Psoas muscle (tissue), 8 donors: Measurements from ENCODE around the gene OAS2. TPM values are rescaled to one million over a fixed set of nuclear protein-coding genes. Genes with fewer than 3 reads are reported as not detected.

ENCODE experiments used
- ATAC-seq, 4 donors: fragments of 200-7000 bp; cut with Tn5 transposase; one replicate each; pipeline ENCODE4 v1.9.1; 2020; ENCODE audit warnings: moderate library complexity in 3 of 4, mild to moderate bottlenecking in 2 of 4
- DNase-seq, 2 donors: peaks; one replicate each; pipeline ENCODE4 v3.0.0-alpha.2; 2020
- H3K27ac ChIP-seq: fragments of 200-600 bp; one replicate; pipeline ENCODE4 v1.8.0; 2022
- H3K27me3 ChIP-seq, 3 donors: fragments of 200-600 bp in 1 of 3; one replicate each; pipeline versions ENCODE4 v1.6.1 to v1.8.0; 2013 to 2022; ENCODE audit warnings: low read length in 2 of 3, mild to moderate bottlenecking in 2 of 3, moderate library complexity in 1 of 3; ENCODE audit not compliant: insufficient read depth in 3 of 3
- H3K36me3 ChIP-seq, 2 donors: fragments of 200-600 bp in 1 of 2; one replicate each; pipeline versions ENCODE4 v1.6.1 to v1.8.0; 2013 to 2022; ENCODE audit warnings: low read depth in 1 of 2, mild to moderate bottlenecking in 1 of 2, moderate library complexity in 1 of 2; ENCODE audit not compliant: insufficient read depth in 1 of 2
- H3K4me1 ChIP-seq: fragments of 200-600 bp; one replicate; pipeline ENCODE4 v1.8.0; 2022
- H3K4me3 ChIP-seq: fragments of 200-600 bp; one replicate; pipeline ENCODE4 v1.8.0; 2022; ENCODE audit warnings: mild to moderate bottlenecking
- H3K9me3 ChIP-seq: fragments of 200-600 bp; one replicate; pipeline ENCODE4 v1.8.0; 2022
- WGBS, 3 donors: extraction: QIAGEN DNeasy Blood & Tissue Kit; methylation state at CpG; one replicate each; pipeline versions ENCODE4 v1.1.6 to v1.1.7; 2013; 5-methylcytosine and 5-hydroxymethylcytosine counted together
- intact Hi-C, 2 donors: fragments of 100-400 bp; cut with DNase I; formaldehyde crosslinking; loops; one replicate each; pipeline versions ENCODE4 v1.11.0 to v1.14.2; 2022
- long read RNA-seq, 2 donors: library from polyadenylated mRNA; unstranded; transcript quantifications; one replicate each; pipeline ENCODE4 v2.0.0, GENCODE V29; 2021
- polyA plus RNA-seq, 3 donors: library from polyadenylated mRNA; stranded (reverse); fragments of 200-250 nt; gene quantifications; one replicate each; pipeline ENCODE4 v1.2.3, GENCODE V29; 2013
- total RNA-seq, 4 donors: library from RNA; stranded (reverse); fragmentation: NEBNext Ultra II Directional in 2 of 4; extraction: Animal tissue kit (Norgen Biotek cat#: 25700) in 2 of 4; gene quantifications; one replicate each; pipeline versions ENCODE4 v1.2.1 to v1.2.4, GENCODE V29; 2021 to 2023
- TF ChIP-seq, protein P1 (sequence below): fragments of 200-600 bp; IDR thresholded peaks from one replicate; pipeline ENCODE4 v1.8.0; 2022; ENCODE audit warnings: antibody characterized with exemption
- donor health status: healthy with polysubstance abuse.
- donor health status: DM: no; HTN: no; CAD: no; lungs with moderate emphysema.
- donor health status: Bipolar disorder and iron deficiency.
- donor health status: healthy.
- donor health status: DM: yes; HTN: yes; CAD: no.
- donor health status: DM: no; HTN: no; CAD: no.
- donor health status: DM: no; HTN: no; CAD: no.
- donor health status: DM: yes; HTN: yes; CAD: no.

OAS2 gene, protein sequence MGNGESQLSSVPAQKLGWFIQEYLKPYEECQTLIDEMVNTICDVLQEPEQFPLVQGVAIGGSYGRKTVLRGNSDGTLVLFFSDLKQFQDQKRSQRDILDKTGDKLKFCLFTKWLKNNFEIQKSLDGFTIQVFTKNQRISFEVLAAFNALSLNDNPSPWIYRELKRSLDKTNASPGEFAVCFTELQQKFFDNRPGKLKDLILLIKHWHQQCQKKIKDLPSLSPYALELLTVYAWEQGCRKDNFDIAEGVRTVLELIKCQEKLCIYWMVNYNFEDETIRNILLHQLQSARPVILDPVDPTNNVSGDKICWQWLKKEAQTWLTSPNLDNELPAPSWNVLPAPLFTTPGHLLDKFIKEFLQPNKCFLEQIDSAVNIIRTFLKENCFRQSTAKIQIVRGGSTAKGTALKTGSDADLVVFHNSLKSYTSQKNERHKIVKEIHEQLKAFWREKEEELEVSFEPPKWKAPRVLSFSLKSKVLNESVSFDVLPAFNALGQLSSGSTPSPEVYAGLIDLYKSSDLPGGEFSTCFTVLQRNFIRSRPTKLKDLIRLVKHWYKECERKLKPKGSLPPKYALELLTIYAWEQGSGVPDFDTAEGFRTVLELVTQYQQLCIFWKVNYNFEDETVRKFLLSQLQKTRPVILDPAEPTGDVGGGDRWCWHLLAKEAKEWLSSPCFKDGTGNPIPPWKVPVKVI
- total RNA-seq = 1 to 10 TPM; 2.1 to 8.4 (median 3.7) TPM
- polyA plus RNA-seq = 1 to 10 TPM; 1.5 to 1.8 (median 1.7) TPM
- long read RNA-seq, donor 1 = 0 reads
- long read RNA-seq, donor 2, partial matches to known transcripts = 0 of 1 reads
- long read RNA-seq, donor 2, other reads (novel, unspliced or antisense) = 0 of 1 reads

DNA sequence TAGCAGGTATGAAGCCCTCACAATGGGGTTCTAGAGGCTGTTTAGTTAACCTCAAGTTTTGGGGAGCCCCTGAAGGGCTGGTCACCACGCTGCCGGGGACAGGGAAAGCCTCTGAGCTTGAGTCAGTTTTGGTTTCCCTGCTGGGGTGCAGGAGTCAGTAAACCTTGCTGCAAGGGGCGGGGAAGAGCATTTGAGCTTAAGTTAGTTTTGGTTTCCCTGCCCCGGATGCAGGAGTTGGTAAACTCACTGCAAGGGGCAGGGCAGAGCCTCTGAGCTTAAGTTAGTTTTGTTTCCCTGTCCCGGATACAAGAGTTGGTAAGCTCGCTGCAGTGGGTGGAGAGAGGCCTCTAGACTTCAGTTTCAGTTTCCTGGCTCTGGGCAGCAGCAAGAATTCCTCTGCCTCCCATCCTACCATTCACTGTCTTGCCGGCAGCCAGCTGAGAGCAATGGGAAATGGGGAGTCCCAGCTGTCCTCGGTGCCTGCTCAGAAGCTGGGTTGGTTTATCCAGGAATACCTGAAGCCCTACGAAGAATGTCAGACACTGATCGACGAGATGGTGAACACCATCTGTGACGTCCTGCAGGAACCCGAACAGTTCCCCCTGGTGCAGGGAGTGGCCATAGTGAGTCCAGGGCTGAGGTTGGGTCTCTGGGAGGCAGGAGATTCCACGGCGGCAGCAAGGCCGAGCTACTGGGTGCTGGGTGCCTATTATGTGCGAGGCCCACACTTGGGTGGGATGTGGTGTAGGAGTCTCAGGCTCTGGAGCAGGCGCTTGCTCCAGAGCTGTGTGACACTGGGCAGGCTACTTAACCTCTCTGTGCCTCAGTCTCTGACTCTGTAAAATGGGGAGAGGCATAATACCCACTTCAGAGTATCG is at the start of gene OAS2:
TSS of gene OAS2 (plus strand) at position 357 of the 878 bp plus-strand sequence. CDS start at position 447, 90 bp downstream.
- Histone ChIP-seq H3K27me3 (peaks cover 0 to 4% (median 0%) of the 10 kb centered on the region in 3 donors), H3K4me3 (peak within 1 kb of the TSS; percentile 62), H3K27ac (peak within 1 kb of the TSS; percentile 53), H3K9me3 (peaks cover 8% of the 10 kb centered on the region), H3K4me1 (no peaks in the 10 kb centered on the region), H3K36me3 (no peaks in the 10 kb centered on the region)
- intact Hi-C loops = no loop called here
- WGBS, 3 donors = 28 to 40% (median 38%) methylated on average over 19 of the region's 19 CpGs
- TF ChIP-seq, protein P1, sequence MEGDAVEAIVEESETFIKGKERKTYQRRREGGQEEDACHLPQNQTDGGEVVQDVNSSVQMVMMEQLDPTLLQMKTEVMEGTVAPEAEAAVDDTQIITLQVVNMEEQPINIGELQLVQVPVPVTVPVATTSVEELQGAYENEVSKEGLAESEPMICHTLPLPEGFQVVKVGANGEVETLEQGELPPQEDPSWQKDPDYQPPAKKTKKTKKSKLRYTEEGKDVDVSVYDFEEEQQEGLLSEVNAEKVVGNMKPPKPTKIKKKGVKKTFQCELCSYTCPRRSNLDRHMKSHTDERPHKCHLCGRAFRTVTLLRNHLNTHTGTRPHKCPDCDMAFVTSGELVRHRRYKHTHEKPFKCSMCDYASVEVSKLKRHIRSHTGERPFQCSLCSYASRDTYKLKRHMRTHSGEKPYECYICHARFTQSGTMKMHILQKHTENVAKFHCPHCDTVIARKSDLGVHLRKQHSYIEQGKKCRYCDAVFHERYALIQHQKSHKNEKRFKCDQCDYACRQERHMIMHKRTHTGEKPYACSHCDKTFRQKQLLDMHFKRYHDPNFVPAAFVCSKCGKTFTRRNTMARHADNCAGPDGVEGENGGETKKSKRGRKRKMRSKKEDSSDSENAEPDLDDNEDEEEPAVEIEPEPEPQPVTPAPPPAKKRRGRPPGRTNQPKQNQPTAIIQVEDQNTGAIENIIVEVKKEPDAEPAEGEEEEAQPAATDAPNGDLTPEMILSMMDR = no peak
- peak; percentile 39 to 54 for DNase-seq
- peak in 3 of 4 donors; percentile 70 to 85 (median 77) for ATAC-seq

DNA sequence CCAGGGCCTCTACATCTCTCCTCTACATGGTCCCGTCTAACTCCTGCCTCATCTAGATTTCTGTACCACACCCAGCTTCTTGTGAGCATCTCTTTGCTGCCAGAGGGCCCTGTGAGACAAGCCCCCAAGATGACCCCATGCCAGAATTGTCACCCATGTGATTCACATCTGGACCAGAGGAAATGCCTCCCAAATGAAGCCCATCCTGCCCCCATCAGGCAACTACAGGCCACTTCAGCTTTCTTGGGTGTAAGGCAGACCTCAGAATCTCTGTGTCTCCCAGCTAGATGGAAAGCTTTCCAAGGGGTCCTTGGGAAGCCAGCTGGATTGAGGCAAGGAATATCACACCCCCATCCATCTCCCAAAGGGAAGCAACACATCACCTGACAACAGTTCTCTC is 49.3 kb upstream of the OAS2 start:
- Histone ChIP-seq H3K27ac (no peak overlapping the region), H3K36me3 (no peaks in the 10 kb centered on the region), H3K27me3 (no peaks in the 10 kb centered on the region), H3K4me3 (no peak overlapping the region), H3K4me1 (no peaks in the 10 kb centered on the region), H3K9me3 (peaks cover 5% of the 10 kb centered on the region)
- TF ChIP-seq, protein P1 = no peak
- no peak for DNase-seq
- no peak for ATAC-seq
- 84 to 92% (median 87%) methylated on average over 1 of the region's 1 CpG for WGBS, 3 donors
- intact Hi-C loops = no loop called here

DNA sequence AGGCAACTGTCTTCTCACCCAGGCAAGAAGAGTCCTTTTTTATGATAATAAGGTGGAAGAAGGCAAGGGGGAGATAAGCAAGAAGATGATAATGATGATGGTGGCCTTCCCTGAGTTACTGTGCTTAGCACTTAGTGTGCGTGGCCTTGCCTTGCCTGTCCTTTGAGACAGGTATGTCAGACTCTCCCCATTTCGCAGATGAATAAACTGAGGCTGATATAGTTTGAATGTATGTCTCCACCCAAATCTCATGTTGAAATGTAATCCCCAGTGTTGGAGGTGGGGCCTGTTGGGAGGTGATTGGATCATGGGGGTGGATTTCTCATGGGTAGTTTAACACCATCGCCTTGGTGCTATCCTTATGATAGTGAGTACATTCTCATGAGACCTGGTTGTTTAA is 48.6 kb upstream of the OAS2 start:
- Histone ChIP-seq H3K4me3 (no peak overlapping the region), H3K9me3 (peaks cover 5% of the 10 kb centered on the region), H3K27me3 (no peaks in the 10 kb centered on the region), H3K36me3 (no peaks in the 10 kb centered on the region), H3K27ac (no peak overlapping the region), H3K4me1 (no peaks in the 10 kb centered on the region)
- ATAC-seq (no peak), DNase-seq (no peak)
- TF ChIP-seq, protein P1 = no peak
- intact Hi-C loops = no loop called here
- 95 to 100% (median 96%) methylated on average over 3 of the region's 3 CpGs for WGBS, 3 donors

DNA sequence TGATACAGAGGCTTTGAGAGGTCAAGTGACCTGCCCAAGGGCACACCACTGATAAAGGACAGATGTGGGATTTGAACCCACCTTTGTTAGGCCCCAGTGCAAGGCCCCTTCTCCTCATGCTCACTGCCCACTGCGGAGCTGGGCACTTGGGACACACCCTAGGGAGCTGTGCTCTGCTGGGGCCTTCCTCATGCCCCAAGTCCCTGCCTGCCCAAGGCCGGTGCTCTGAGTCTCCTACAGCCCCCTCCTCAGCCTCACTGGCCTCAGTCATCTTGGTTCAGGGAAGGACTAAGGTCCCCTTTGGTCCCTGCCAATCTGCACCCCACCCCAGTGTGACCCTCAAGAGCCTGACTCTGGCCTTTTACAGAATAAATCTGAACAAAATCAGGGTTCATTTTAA is 48.0 kb upstream of the OAS2 start:
- Histone ChIP-seq H3K27ac (no peak overlapping the region), H3K27me3 (no peaks in the 10 kb centered on the region), H3K4me1 (no peaks in the 10 kb centered on the region), H3K9me3 (peaks cover 5% of the 10 kb centered on the region), H3K36me3 (no peaks in the 10 kb centered on the region), H3K4me3 (no peak overlapping the region)
- TF ChIP-seq, protein P1 = no peak
- DNase-seq (no peak), ATAC-seq (no peak)
- WGBS, 3 donors = 89 to 93% (median 92%) methylated on average over 2 of the region's 2 CpGs
- intact Hi-C loops = no loop called here
